Activated CD8-positive, alpha-beta T cell treated with anti-CD3 and anti-CD28 coated beads, Interleukin-2, amount 10 ng/mL, durations not matched to agents 7 days and 5 days (primary cell): ENCODE measurements around the gene TRMT44. TPM values are rescaled to one million over a fixed set of nuclear protein-coding genes. Genes with fewer than 3 reads are reported as not detected.

Experiments used
- ATAC-seq: fragments of 150-1000 bp; cut with Tn5 transposase; one replicate; pipeline ENCODE4 v1.10.0; 2021; ENCODE audit warnings: moderate library complexity
- CTCF ChIA-PET: fragments of 350-600 bp; sonication (Branson Sonifier 250); formaldehyde crosslinking; loops from one replicate; lab custom pipeline; 2021; ENCODE audit warnings: antibody characterized with exemption; lab: Charles Lee
- POLR2A ChIA-PET: fragments of 350-600 bp; sonication (Branson Sonifier 250); formaldehyde crosslinking; loops from one replicate; lab custom pipeline; 2021; ENCODE audit warnings: antibody characterized with exemption; lab: Charles Lee
- DNase-seq: peaks from one replicate; pipeline ENCODE4 v3.0.0-alpha.2; 2020
- H3K27ac Mint-ChIP-seq: one replicate; pipeline ENCODE4 v1.8.0; 2021; ENCODE audit warnings: mild to moderate bottlenecking, mixed read lengths
- H3K27me3 Mint-ChIP-seq: one replicate; pipeline ENCODE4 v1.8.0; 2021; ENCODE audit warnings: low read depth, mixed read lengths
- H3K36me3 Mint-ChIP-seq: one replicate; pipeline ENCODE4 v1.8.0; 2021; ENCODE audit warnings: low read depth, mixed read lengths
- H3K4me1 Mint-ChIP-seq: one replicate; pipeline ENCODE4 v1.8.0; 2021; ENCODE audit warnings: low read depth, mixed read lengths
- H3K4me3 Mint-ChIP-seq: one replicate; pipeline ENCODE4 v1.8.0; 2021; ENCODE audit warnings: mild to moderate bottlenecking, mixed read lengths
- H3K9me3 Mint-ChIP-seq: one replicate; pipeline ENCODE4 v1.8.0; 2022; ENCODE audit warnings: mixed read lengths; ENCODE audit not compliant: insufficient read depth
- total RNA-seq, 2 experiments: library from RNA; stranded (reverse); gene quantifications; one replicate each; pipeline ENCODE4 v1.2.3, GENCODE V29; 2021

Gene TRMT44
- total RNA-seq, 2 experiments from 2014 or later = 18.5 to 22.2 TPM

DNA sequence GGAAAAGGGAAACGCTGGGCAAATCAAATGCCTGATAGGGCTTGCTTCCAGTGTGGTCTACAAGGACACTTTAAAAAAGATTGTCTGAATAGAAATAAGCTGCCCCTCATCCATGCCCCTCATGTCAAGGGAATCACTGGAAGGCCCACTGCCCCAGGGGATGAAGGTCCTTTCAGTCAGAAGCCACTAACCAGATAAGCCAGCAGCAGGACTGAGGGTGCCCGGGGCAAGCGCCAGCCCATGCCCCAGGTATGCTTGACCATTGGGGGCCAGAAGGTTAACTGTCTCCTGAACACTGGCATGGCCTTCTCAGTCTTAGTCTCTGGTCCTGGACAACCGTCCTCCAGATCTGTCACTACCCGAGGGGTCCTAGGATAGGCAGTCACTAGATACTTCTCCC, 17.8 kb upstream of the TRMT44 start:
- Mint-ChIP-seq H3K4me3 (no peak overlapping the region), H3K36me3 (no peaks in the 10 kb centered on the region), H3K9me3 (no peaks in the 10 kb centered on the region), H3K27ac (no peak overlapping the region), H3K4me1 (peaks cover 16% of the 10 kb centered on the region), H3K27me3 (no peaks in the 10 kb centered on the region)
- ChIA-PET POLR2A (no interaction called here), CTCF (no interaction called here)
- DNase-seq (no peak), ATAC-seq (no peak)

DNA sequence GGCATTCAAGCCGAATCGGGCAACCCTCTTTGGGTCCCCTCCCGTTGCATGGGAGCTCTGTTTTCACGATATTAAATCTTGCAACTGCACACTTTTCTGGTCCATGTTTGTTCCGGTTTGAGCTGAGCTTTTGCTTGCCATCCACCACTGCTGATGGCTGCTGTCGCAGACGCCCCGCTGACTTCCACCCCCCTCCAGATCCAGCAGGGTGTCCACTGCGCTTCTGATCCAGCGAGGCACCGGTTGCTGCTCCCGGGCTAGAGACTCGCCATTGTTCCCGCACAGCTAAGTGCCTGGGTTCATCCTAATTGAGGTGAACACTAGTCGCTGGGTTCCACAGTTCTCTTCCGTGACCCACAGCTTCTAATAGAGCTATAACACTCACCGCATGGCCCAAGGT, 13.3 kb upstream of the TRMT44 start:
- POLR2A ChIA-PET = interaction anchor here (4.5 kb wide), 1 partner anchor 13 kb away, joined by 31 read pairs; the partner anchor contains the start of genes ACOX3 and TRMT44
- Mint-ChIP-seq H3K27me3 (no peaks in the 10 kb centered on the region), H3K4me1 (peaks cover 19% of the 10 kb centered on the region), H3K36me3 (no peaks in the 10 kb centered on the region), H3K9me3 (no peaks in the 10 kb centered on the region), H3K27ac (no peak overlapping the region), H3K4me3 (peak overlapping the region; percentile 95)
- DNase-seq (no peak), ATAC-seq (no peak)
- CTCF ChIA-PET = interaction anchor here (1.4 to 1.6 kb wide), 3 partner anchors 10 to 19 kb away, joined by 3 to 5 read pairs (median 5); no protein-coding TSS in a partner anchor

DNA sequence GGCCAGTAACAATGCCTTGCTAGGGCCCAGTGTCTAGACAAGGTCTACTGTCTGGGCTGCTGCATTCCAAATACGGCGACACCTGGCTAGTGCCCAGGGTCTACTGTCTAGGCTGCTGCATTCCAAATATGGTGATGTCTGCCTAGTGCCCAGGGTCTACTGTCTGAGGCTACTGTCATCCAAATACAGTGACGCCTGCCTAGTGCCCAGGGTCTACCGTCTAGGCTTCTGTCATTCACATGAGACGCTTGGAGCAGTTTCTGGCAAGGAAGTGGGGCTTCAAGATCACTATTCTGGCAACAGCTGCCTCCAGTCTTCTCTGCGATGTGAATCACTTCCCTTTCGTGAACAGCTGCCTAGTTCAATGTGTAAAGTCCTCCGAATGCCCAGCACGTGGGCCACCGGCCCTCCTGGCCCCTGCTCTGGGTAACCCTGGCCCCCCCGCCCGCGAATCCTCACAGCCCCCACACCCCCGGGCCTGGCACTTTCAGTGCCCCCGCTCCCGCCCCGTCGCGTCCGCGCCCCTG, 12.8 kb upstream of the TRMT44 start:
- DNase-seq (no peak), ATAC-seq (peak; percentile 43)
- Mint-ChIP-seq H3K4me3 (peak overlapping the region; percentile 95), H3K36me3 (no peaks in the 10 kb centered on the region), H3K27ac (peak overlapping the region; percentile 93), H3K27me3 (no peaks in the 10 kb centered on the region), H3K4me1 (peaks cover 19% of the 10 kb centered on the region), H3K9me3 (no peaks in the 10 kb centered on the region)
- CTCF ChIA-PET = interaction anchor here (1.1 to 1.6 kb wide), 5 partner anchors 10 to 186 kb away, joined by 3 to 8 read pairs (median 5); partner anchors contain the start of genes ACOX3 and TRMT44
- POLR2A ChIA-PET = interaction anchor here (4.5 kb wide), 1 partner anchor 13 kb away, joined by 31 read pairs; the partner anchor contains the start of genes ACOX3 and TRMT44

DNA sequence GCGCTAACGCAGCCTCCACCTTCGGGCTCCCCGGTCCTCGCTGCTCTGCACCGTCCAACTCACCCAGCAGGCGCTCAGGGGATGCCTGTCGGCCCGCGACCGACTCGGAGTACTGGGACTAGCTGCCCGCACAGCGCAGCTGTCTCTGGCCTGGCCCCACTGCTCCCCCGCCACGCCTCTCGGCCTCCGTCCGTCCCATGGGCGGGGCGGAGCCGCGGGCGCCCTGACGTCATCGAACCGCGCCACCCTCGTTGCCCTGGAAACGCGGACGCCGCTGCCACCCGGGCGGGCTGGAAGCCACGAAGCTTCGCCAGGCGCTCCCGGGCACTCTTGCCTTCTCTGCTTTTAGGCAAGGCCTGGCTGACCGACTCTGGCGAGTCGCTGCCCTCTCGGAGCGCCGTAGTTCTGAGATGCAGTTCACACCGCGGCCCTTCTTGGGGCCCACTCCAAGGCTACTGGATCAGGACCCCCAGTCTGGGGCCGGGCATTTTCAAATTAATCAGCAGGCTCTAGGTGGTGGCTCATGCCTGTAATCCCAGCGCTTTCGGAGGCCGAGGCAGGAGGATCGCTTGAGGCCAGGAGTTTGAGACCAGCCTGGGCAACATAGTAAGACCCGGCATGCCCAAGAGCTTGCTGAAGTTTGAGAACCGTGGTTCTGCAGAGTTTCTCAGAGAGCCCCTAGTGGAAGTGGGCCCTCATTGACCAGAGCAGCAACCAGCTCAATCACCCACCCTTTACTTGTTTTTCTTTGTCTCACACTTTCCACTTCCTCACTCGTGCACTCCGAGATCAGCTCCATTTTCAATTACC, 12.1 kb upstream of the TRMT44 start:
- DNase-seq (peak; percentile 91), ATAC-seq (peak; percentile 98)
- Mint-ChIP-seq H3K4me3 (peak overlapping the region; percentile 95), H3K27me3 (no peaks in the 10 kb centered on the region), H3K36me3 (no peaks in the 10 kb centered on the region), H3K27ac (peak overlapping the region; percentile 93), H3K9me3 (no peaks in the 10 kb centered on the region), H3K4me1 (peaks cover 19% of the 10 kb centered on the region)
- ChIA-PET POLR2A (interaction anchor here (4.5 kb wide), 1 partner anchor 12 kb away, joined by 31 read pairs; the partner anchor contains the start of genes ACOX3 and TRMT44), CTCF (interaction anchor here (1.1 to 1.6 kb wide), 7 partner anchors 9 to 186 kb away, joined by 3 to 8 read pairs (median 5); partner anchors contain the start of genes ACOX3 and TRMT44)

DNA sequence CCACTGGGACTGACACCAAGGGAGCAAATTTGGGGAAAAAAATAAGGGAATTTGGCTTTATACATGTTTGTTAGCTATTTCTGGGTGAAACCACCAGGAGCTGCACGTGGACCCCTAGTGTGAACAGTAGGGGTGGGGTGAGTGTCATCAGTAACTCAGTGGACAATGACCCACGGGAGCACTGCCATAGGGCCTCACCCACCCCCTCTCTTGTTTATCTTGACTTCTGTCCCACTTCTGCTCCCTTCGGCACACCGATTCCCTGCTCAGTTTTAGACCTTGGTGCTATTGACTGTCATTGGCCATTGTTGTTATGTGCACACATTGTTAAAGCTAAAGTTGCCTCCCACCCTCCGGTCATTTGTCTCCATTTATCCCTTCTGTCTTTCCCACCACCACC, 9.0 kb upstream of the TRMT44 start:
- ChIA-PET CTCF (interaction anchor here (1.9 kb wide), 1 partner anchor 8 kb away, joined by 7 read pairs; no protein-coding TSS in a partner anchor), POLR2A (interaction anchor here (0.7 to 1.5 kb wide), 2 partner anchors 8 to 27 kb away, joined by 4 read pairs; no protein-coding TSS in a partner anchor)
- H3K9me3 Mint-ChIP-seq = no peaks in the 10 kb centered on the region
- DNase-seq (no peak), ATAC-seq (no peak)
- peaks cover 37% of the 10 kb centered on the region for H3K4me1 Mint-ChIP-seq
- H3K4me3 Mint-ChIP-seq = no peak overlapping the region
- H3K36me3 Mint-ChIP-seq = peaks cover 8% of the 10 kb centered on the region
- H3K27ac Mint-ChIP-seq = no peak overlapping the region
- no peaks in the 10 kb centered on the region for H3K27me3 Mint-ChIP-seq

DNA sequence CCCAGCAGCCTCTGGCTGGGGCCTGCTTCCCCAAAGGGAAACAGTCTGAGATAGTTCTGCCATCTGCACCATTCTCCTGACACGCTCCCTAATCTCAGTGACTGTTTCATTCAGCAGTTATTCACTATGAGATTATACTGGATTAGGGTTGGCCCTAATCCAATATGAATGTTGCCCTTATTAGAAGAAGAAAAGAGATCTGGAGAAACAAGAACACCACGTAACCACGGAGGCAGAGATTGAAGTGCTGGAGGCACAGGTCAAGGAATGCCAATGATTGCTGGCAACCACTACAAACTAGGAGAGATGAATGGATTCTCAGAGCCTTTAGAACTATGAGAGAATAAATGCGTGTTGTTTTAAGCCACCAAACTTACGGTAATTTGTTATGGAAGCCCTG, 7.4 kb upstream of the TRMT44 start:
- no peak overlapping the region for H3K4me3 Mint-ChIP-seq
- no peaks in the 10 kb centered on the region for H3K9me3 Mint-ChIP-seq
- ATAC-seq (no peak), DNase-seq (no peak)
- no peaks in the 10 kb centered on the region for H3K27me3 Mint-ChIP-seq
- peaks cover 36% of the 10 kb centered on the region for H3K4me1 Mint-ChIP-seq
- H3K36me3 Mint-ChIP-seq = peaks cover 8% of the 10 kb centered on the region
- no peak overlapping the region for H3K27ac Mint-ChIP-seq
- CTCF ChIA-PET = no interaction called here
- POLR2A ChIA-PET = no interaction called here

DNA sequence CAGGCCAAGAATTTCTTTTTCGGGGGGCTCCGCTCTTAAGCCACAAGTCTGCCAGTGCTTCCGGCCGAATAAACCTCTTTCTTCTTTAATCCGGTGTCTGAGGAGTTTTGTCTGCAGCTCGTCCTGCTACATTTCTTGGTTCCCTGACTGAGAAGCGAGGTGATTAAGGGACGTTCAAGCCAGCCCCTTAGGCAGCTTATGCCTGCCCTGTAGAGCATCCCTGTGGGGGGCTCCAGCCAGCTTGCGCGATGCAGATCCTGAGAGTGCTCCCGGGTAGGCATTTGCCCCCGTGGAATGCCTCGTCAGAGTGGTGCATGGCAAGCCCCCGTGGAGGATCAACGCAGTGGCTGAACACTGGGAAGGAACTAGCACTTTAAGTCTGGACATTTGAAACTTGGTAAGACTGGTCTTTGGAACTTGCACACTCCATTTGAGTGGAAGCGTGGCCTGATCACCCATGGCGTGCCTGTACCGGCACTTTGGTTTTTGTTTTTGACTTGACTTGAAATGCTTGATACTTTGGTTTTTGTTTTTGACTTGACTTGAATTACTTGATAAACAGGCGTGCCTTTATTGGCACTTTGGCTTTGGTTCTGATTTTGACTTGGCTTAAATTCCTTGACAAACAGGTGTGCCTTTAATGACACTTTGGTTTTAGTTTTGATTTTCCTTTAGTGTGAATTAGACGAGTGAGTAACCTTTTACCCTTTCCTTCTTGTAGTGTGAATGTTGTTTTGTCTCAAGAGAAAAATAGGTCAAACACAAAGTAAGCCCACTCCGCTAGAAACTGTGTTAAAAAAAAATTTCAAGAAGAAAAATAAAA, 6.1 kb upstream of the TRMT44 start:
- ChIA-PET POLR2A (no interaction called here), CTCF (interaction anchor here (0.6 to 1.2 kb wide), 2 partner anchors 90 to 258 kb away, joined by 3 read pairs; no protein-coding TSS in a partner anchor)
- peaks cover 38% of the 10 kb centered on the region for H3K4me1 Mint-ChIP-seq
- H3K27ac Mint-ChIP-seq = no peak overlapping the region
- peaks cover 10% of the 10 kb centered on the region for H3K36me3 Mint-ChIP-seq
- no peaks in the 10 kb centered on the region for H3K27me3 Mint-ChIP-seq
- peak overlapping the region; percentile 74 for H3K4me3 Mint-ChIP-seq
- no peaks in the 10 kb centered on the region for H3K9me3 Mint-ChIP-seq
- ATAC-seq (no peak), DNase-seq (no peak)

DNA sequence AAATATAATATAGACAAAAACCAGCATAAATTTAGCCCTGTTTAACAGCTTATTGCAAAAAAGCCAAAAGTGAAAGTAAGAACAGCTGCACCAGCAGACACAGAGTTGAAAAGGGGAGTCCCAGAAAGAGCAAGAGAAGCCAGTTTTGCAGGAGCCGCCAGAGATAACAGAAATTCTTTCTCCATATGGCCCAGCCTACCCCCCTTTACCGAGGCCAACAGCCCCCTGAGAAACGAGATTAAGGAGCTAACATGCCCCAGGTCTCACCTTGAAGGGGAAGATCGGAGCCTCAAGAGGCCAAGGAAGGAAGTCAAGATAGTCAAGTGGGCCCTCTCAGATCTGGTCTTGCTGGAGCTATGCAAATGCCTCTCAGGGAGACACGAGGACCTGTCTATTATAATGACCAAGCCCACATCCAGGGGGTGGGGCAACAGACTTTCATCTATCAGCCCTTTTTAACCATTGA, 4.9 kb upstream of the TRMT44 start:
- peak; percentile 62 for DNase-seq
- Mint-ChIP-seq H3K9me3 (no peaks in the 10 kb centered on the region), H3K27ac (peak overlapping the region; percentile 85), H3K4me1 (peaks cover 44% of the 10 kb centered on the region), H3K4me3 (peak overlapping the region; percentile 74), H3K36me3 (peaks cover 13% of the 10 kb centered on the region), H3K27me3 (no peaks in the 10 kb centered on the region)
- CTCF ChIA-PET = interaction anchor here (0.7 to 1.7 kb wide), 4 partner anchors 30 to 259 kb away, joined by 3 to 6 read pairs (median 4); no protein-coding TSS in a partner anchor
- POLR2A ChIA-PET = no interaction called here
- ATAC-seq = no peak

DNA sequence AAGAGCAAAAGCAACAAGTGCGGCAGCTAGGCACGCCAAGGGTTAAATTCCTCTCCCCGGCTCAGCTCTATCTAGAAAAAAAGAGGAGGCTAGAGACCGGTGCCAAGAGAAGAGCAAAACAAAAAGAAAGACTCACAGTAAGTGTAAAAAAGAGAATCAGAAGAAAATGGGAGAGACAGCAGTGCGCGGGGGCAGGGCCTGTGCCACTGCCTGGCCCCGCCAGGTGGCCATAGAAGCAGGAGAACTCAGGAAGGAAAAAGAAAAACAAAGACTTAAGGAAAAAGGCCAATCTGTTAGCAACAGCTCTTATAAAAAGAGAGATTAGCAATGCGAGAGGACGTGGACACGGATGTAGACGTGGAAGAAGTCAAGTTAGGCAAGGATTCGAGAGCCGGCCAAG, 3.3 kb upstream of the TRMT44 start:
- no peak for ATAC-seq
- H3K4me1 Mint-ChIP-seq = peaks cover 57% of the 10 kb centered on the region
- H3K9me3 Mint-ChIP-seq = no peaks in the 10 kb centered on the region
- no peaks in the 10 kb centered on the region for H3K27me3 Mint-ChIP-seq
- DNase-seq = no peak
- H3K4me3 Mint-ChIP-seq = no peak overlapping the region
- POLR2A ChIA-PET = no interaction called here
- H3K27ac Mint-ChIP-seq = no peak overlapping the region
- CTCF ChIA-PET = no interaction called here
- peaks cover 13% of the 10 kb centered on the region for H3K36me3 Mint-ChIP-seq

DNA sequence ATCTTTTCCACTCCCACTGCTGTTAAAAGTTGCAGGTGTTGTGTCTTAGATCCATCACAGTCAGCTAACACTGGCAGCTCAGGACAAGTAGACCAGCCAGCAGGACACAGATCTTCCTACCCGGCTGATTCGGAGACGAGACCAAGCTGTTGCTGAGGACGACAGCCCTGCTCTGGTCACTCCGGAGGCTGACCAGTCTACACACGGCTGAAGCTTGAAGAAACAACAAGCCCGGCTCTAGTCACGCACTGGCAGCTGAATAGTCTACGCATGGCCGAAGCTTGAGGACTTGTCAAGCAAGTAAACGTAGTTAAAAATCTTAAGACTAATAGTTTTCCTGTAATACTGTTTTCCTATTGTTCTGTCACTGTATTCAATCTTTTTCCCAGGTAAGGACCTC, 1.8 kb upstream of the TRMT44 start:
- ChIA-PET CTCF (interaction anchor here (1.3 kb wide), 1 partner anchor 10 kb away, joined by 4 read pairs; no protein-coding TSS in a partner anchor), POLR2A (no interaction called here)
- DNase-seq (no peak), ATAC-seq (no peak)
- Mint-ChIP-seq H3K4me1 (peaks cover 71% of the 10 kb centered on the region), H3K27ac (peak overlapping the region; percentile 7), H3K9me3 (no peaks in the 10 kb centered on the region), H3K4me3 (peak overlapping the region; percentile 7), H3K36me3 (peaks cover 13% of the 10 kb centered on the region), H3K27me3 (no peaks in the 10 kb centered on the region)

DNA sequence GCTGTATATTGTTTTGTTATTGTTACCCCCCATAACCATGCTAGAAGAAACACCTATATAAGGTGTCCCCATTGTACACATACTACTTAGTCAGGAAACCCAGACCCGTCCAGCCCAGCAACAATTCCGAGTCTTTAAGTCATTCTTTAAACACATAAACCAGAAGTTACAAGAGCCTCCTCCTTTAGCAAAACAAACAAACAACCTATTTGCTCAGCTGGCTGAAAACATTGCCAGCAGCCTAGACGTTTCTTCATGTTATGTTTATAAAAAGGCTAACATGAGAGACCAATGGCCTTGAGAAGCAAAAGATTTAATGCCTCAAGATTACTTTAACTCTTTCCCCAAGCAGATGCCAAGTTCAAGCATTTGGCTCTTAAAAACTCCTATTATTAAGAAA, 1.4 kb upstream of the TRMT44 start:
- ATAC-seq (no peak), DNase-seq (no peak)
- Mint-ChIP-seq H3K36me3 (peaks cover 13% of the 10 kb centered on the region), H3K4me1 (peaks cover 75% of the 10 kb centered on the region), H3K27ac (peak overlapping the region; percentile 7), H3K9me3 (no peaks in the 10 kb centered on the region), H3K4me3 (peak overlapping the region; percentile 7), H3K27me3 (no peaks in the 10 kb centered on the region)
- ChIA-PET CTCF (interaction anchor here (1.4 to 1.5 kb wide), 2 partner anchors 8 to 29 kb away, joined by 3 to 7 read pairs; no protein-coding TSS in a partner anchor), POLR2A (interaction anchor here (2.1 to 3.1 kb wide), 2 partner anchors 12 to 19 kb away, joined by 8 to 31 read pairs; no protein-coding TSS in a partner anchor)
